Placental pericyte (primary cell): ENCODE measurements around the gene UCP3. TPM values are rescaled to one million over a fixed set of nuclear protein-coding genes. Genes with fewer than 3 reads are reported as not detected.

Experiments
- total RNA-seq: library from RNA; depleted of rRNA; stranded (reverse); fragments of >200 nt; gene quantifications from 2 replicates; pipeline ENCODE4 v1.2.3, GENCODE V29; 2012

The UCP3 gene, protein sequence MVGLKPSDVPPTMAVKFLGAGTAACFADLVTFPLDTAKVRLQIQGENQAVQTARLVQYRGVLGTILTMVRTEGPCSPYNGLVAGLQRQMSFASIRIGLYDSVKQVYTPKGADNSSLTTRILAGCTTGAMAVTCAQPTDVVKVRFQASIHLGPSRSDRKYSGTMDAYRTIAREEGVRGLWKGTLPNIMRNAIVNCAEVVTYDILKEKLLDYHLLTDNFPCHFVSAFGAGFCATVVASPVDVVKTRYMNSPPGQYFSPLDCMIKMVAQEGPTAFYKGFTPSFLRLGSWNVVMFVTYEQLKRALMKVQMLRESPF
- total RNA-seq: 0.44 and 0.72 TPM in 2 replicates

DNA sequence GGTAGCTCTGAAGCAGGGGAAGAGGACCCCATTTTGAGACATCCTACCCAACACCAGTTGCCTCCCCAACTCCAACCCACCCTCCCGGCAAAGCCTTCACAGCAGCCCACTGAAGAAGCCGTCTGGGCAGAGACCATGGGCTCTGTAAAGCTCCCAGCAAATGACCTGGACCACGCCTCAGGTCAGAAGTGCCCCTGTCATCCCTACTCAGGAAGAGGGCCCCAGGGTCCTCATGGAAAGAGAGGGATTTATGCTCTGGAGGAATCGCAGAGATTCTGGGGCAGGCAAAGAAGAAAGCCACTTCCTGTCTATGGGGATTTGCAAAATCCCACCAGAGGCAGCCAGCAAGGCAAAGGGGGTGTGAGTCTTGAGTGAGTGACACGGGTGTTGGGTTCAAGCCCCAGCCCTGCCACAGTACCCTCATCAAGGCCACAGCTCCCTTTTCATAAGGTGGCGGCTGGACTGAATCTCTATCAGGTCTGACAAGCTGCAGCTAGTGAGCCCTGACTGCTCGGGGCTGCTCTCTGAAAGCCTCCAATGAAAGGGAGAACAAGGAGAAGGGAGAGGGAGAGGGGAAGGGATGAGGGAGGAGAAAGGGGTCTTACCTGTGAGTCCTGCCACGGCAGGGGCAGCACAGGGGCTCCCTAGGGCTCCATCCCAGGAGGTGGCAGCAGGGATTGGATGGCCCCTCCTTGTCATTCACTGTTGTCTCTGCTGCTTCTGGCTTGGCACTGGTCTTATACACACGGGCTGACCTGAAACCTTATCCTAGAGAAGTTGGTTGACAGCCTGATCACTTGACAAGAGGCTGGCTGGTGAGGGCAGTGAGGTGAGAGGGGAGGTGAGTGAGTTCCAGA is at the start of gene UCP3:
TSS of gene UCP3 (minus strand) at position 713 of the 857 bp plus-strand sequence. CDS start 2,043 bp downstream, outside the sequence.

DNA sequence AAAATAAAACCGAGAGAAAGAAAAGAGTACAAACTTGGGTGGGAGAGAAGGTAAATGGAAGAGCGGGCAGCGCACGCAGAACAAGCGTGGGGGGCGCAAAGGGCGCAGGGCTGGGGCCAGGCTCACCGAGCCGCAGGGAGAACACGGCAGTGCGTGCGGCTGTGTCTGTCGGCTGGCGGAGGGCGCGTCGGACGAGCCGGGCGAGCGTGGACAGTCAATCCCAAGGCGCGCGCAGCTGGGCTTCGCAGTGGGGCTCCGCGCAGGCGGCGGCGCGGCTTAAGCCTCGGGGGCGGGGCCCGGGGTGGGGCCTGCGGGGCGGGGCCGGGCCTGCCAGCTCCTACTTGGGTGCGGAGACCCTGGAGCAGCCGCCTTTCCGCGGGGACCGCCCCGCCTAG is 26.3 kb downstream of the UCP3 start, which contains the start of gene UCP2:
TSS of gene UCP2 (minus strand) at position 249 of the 395 bp plus-strand sequence. CDS start 4,465 bp downstream, outside the sequence.

DNA sequence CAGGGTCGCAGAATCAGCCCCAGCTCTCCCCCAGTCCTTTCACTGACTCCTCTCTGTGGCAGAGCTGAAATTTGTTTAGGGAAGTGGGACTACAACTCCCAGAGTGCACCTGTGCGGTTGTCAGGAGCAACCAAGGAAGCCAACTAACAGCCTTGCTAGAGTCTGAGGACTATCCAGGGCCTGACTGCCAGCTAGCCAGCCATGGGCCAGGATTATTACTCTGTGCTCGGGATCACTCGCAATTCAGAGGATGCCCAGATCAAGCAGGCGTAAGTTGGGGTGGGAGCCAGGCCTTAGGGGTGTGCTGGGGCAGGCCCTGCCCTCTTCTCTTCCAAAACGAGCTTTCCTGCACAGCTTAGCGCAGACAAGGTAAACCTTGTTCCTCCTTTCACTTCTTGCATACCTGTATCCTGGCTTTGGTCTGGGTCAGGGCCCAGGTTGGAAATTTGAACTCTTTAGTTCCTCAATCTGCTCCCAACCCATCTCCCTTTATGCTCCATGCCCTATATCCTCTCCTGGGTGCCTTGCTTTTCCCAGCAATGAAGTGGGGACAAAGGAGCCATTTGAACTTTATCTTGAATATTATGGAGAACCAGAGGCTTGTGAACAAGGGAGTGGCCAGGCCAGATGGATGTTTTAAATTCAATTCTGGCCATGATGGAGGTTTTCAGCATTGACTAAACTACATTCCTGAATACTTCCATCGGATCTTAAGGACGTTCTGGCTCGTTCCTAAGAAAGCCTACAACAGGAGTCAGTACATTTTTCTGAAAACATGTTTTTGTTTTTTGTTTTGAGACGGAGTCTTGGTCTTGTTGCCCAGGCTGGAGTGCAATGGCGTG is 57.8 kb downstream of the UCP3 start, which contains the start of gene DNAJB13:
TSS of gene DNAJB13 (plus strand) at position 158 of the 842 bp plus-strand sequence. CDS start at position 202, 44 bp downstream.

Other genes with a start within 250 kb of the UCP3 start
- gene RAB6A, start 248.0 kb downstream of the UCP3 start, total RNA-seq: 172 and 187 TPM in 2 replicates
- 18.9 and 23.6 TPM in 2 replicates for gene MRPL48, start 221.2 kb downstream of the UCP3 start, total RNA-seq
- 66.5 and 91.9 TPM in 2 replicates for gene COA4, start 132.2 kb downstream of the UCP3 start, total RNA-seq
- 6.8 and 10.2 TPM in 2 replicates for gene PAAF1, start 132.1 kb downstream of the UCP3 start, total RNA-seq
- gene DNAJB13, start 58.1 kb downstream of the UCP3 start, total RNA-seq: under 0.01 TPM in 1 of 2 replicates, not detected in the other
- 3.9 and 4.9 TPM in 2 replicates for gene UCP2, start 26.2 kb downstream of the UCP3 start, total RNA-seq
- 10.3 and 24.8 TPM in 2 replicates for gene C2CD3, start 161.9 kb upstream of the UCP3 start, total RNA-seq
- 22.5 and 38.5 TPM in 2 replicates for gene PPME1, start 162.2 kb upstream of the UCP3 start, total RNA-seq